D721Med (cell line): Measurements from ENCODE around the gene COX6A1.
"Not testable (repeated sequence)": the region's sequence is repeated elsewhere in the genome, so short reads cannot be mapped to it uniquely, and the experiment has no call there.

Experiments
- DNase-seq: peaks from one replicate; pipeline ENCODE4 v3.0.0; 2011; ENCODE audit warnings: low spot score; ENCODE audit not compliant: insufficient read length
- FAIRE-seq: peaks from 2 replicates; lab custom pipeline; 2011; peaks lifted over from hg19 to GRCh38; lab: Jason Lieb, UNC
- CTCF ChIP-seq: IDR thresholded peaks from 2 replicates; pipeline ENCODE4 v1.5.1; 2012; ENCODE audit warnings: mild to moderate bottlenecking, control low read depth; ENCODE audit not compliant: insufficient read depth; ENCODE audit errors: missing control alignments

Gene COX6A1

GRCh38 chr12:120445911-120446843, 8.3 kb downstream of the COX6A1 start, which contains the start of the genes GATC and TRIAP1:
Gene GATC, plus strand, starts transcription at chr12:120446444. Its CDS starts 37 bp downstream, at chr12:120446481.
Gene TRIAP1, minus strand, starts transcription at chr12:120446384. Its CDS starts 12 bp downstream, at chr12:120446372.
- TF ChIP-seq CTCF = no peak
- FAIRE-seq = no peak
- DNase-seq = peak; percentile 70

- not testable (repeated sequence) for DNase-seq, FAIRE-seq
Measured at GRCh38 chr12:120446844-120447178, 8.9 kb downstream of the COX6A1 start.

GRCh38 chr12:120447992-120448391, 10.1 kb downstream of the COX6A1 start:
- FAIRE-seq (no peak), DNase-seq (no peak)
- no peak for TF ChIP-seq CTCF

GRCh38 chr12:120452524-120452923, 14.6 kb downstream of the COX6A1 start:
- not testable (repeated sequence) for DNase-seq, FAIRE-seq

- no peak for FAIRE-seq
- DNase-seq = no peak
- TF ChIP-seq CTCF = no peak
Measured at GRCh38 chr12:120453060-120453750, 15.3 kb downstream of the COX6A1 start.

- TF ChIP-seq CTCF = peak; percentile 51
- FAIRE-seq = no peak
- DNase-seq = peak; percentile 45
Measured at GRCh38 chr12:120453977-120454376, 16.1 kb downstream of the COX6A1 start.

GRCh38 chr12:120455302-120455701, 17.4 kb downstream of the COX6A1 start:
- no peak for FAIRE-seq
- no peak for TF ChIP-seq CTCF
- no peak for DNase-seq

GRCh38 chr12:120457133-120457532, 19.2 kb downstream of the COX6A1 start:
- FAIRE-seq = no peak
- DNase-seq = no peak

More at GRCh38 chr12:120457133-120457532, 19.2 kb downstream of the COX6A1 start:
- peak; percentile 36 for TF ChIP-seq CTCF
